ENCODE data around the gene GMNC. TPM values are rescaled to one million over a fixed set of nuclear protein-coding genes. Genes with fewer than 3 reads are reported as not detected.
A peak's percentile ranks its signal among the peaks of the same experiment; 100 is the strongest.

Gene GMNC
- polyA plus RNA-seq, 1 of the 3 experiments (the other 2 are of a cell fraction) = not detected

- no peak for TF ChIP-seq REST (IDR thresholded peaks at IDR 0.05; ENCODE audit: low read depth, low read length)
Observed at GRCh38 chr3:190860521-190860920, 2.0 kb downstream of the GMNC start (continued).

- Histone ChIP-seq H3K9me3 (no peaks in the 10 kb centered on the region), H3F3A (replicated peaks; ENCODE audit: insufficient read depth) (no peaks in the 10 kb centered on the region), H3K4me2 (no peak overlapping the region), H3K4me1 (ENCODE audit: control insufficient read depth in 1 of 2, insufficient read depth in 2 of 2, low read depth in 1 of 2, low read length in 1 of 2) (no peaks in the 10 kb centered on the region), H3K27ac (ENCODE audit: low read depth in 2 of 2, low read length in 1 of 2) (no peak overlapping the region), H3K79me2 (ENCODE audit: insufficient read depth) (no peaks in the 10 kb centered on the region), H3K9me2 (no peaks in the 10 kb centered on the region), H3K36me3 (replicated peaks in 1 of 2; ENCODE audit: control insufficient read depth in 1 of 2, insufficient read depth in 2 of 2, low read length in 1 of 2) (no peaks in the 10 kb centered on the region), H2AFZ (ENCODE audit: low read depth) (no peak overlapping the region), H3K4me3 (ENCODE audit: low read depth in 2 of 2, low read length in 1 of 2) (no peak overlapping the region), H3K9ac (no peak overlapping the region), H3K27me3 (ENCODE audit: insufficient read depth) (peaks cover 10% of the 10 kb centered on the region; the same call in 1 of the 2 replicates), H4K20me1 (ENCODE audit: insufficient read depth) (no peaks in the 10 kb centered on the region)
- CTCF ChIA-PET = no interaction called here
- POLR2A ChIA-PET = no interaction called here
- DNase-seq = no peak
- 0 out of 2 replicates have a peak, but pooled peaks have one; percentile 8 for TF ChIP-seq CTCF (IDR thresholded peaks at IDR 0.05)
- TF ChIP-seq RAD21 (IDR thresholded peaks at IDR 0.05; ENCODE audit: low read length) = no peak
- 14% methylated on average over 3 of the region's 3 CpGs for WGBS (ENCODE audit: low lambda C conversion rate)
Observed at GRCh38 chr3:190855151-190855550, 7.3 kb downstream of the GMNC start.

GRCh38 chr3:190854062-190854461 lies 8.4 kb downstream of the GMNC start:
- Histone ChIP-seq H3K4me2 (no peak overlapping the region), H3K9me2 (no peaks in the 10 kb centered on the region), H3K4me3 (ENCODE audit: low read depth in 2 of 2, low read length in 1 of 2) (no peak overlapping the region), H3K27me3 (ENCODE audit: insufficient read depth) (peaks cover 6% of the 10 kb centered on the region; the same call in 1 of the 2 replicates), H3K9me3 (no peaks in the 10 kb centered on the region), H2AFZ (ENCODE audit: low read depth) (no peak overlapping the region), H3F3A (replicated peaks; ENCODE audit: insufficient read depth) (no peaks in the 10 kb centered on the region), H3K4me1 (ENCODE audit: control insufficient read depth in 1 of 2, insufficient read depth in 2 of 2, low read depth in 1 of 2, low read length in 1 of 2) (no peaks in the 10 kb centered on the region), H3K9ac (no peak overlapping the region), H3K79me2 (ENCODE audit: insufficient read depth) (no peaks in the 10 kb centered on the region), H4K20me1 (ENCODE audit: insufficient read depth) (no peaks in the 10 kb centered on the region), H3K27ac (ENCODE audit: low read depth in 2 of 2, low read length in 1 of 2) (no peak overlapping the region), H3K36me3 (replicated peaks in 1 of 2; ENCODE audit: control insufficient read depth in 1 of 2, insufficient read depth in 2 of 2, low read length in 1 of 2) (no peaks in the 10 kb centered on the region)
- TF ChIP-seq POLR2AphosphoS5 (IDR thresholded peaks at IDR 0.05; ENCODE audit: low read depth, low read length) = no peak
- TF ChIP-seq EP300 (IDR thresholded peaks at IDR 0.05; ENCODE audit: borderline replicate concordance in 1 of 2, low read depth in 1 of 2, low read length in 1 of 2) = no peak
- TF ChIP-seq NFIC (IDR thresholded peaks at IDR 0.05; ENCODE audit: borderline replicate concordance) = no peak
- no peak for TF ChIP-seq TCF12 (IDR thresholded peaks at IDR 0.05)
- TF ChIP-seq FOXJ3 (CRISPR knock-in tag; IDR thresholded peaks at IDR 0.05) = no peak
- POLR2A ChIA-PET = no interaction called here
- 26% methylated on average over 4 of the region's 4 CpGs for WGBS (ENCODE audit: low lambda C conversion rate)
- no peak for DNase-seq
- CTCF ChIA-PET = interaction anchor here (0.6 kb wide), 1 partner anchor 157 kb away, joined by 3 read pairs; no protein-coding TSS in a partner anchor

Measured in SK-N-SH (cell line).